ENCODE data around the gene DSTN. TPM values are rescaled to one million over a fixed set of nuclear protein-coding genes. Genes with fewer than 3 reads are reported as not detected.

Gene DSTN
- total and polyA plus RNA-seq, 12 donors, result 261 to 802 (median 546) TPM

GRCh38 chr20:17641520-17641964 lies 71.7 kb downstream of the DSTN start:
- Histone ChIP-seq H3K4me3 (no peak overlapping the region), H3K9me3 (no peaks in the 10 kb centered on the region), H3K4me1 (peaks cover 16 to 87% (median 53%) of the 10 kb centered on the region in 9 donors), H3K27me3 (no peaks in the 10 kb centered on the region), H3K36me3 (peaks cover 0 to 89% (median 5%) of the 10 kb centered on the region in 9 donors), H3K27ac (peak overlapping the region in 4 of 10 donors; percentile 11 to 76 (median 39))
- TF ChIP-seq CTCF (IDR thresholded peaks at IDR 0.05), result no peak
- ATAC-seq (peak in 1 of 8 donors; percentile 37), DNase-seq (no peak)
- intact Hi-C loops (cut with DNase I), result no loop called here
- 75 to 86% methylated on average over 18 of the region's 18 CpGs for WGBS, 2 donors

- H3K27ac ChIP-seq, result peak overlapping the region in 4 of 10 donors; percentile 11 to 76 (median 39)
- H3K9me3 ChIP-seq, result no peaks in the 10 kb centered on the region
- H3K36me3 ChIP-seq, result peaks cover 0 to 84% (median 5%) of the 10 kb centered on the region in 9 donors
- H3K27me3 ChIP-seq, result no peaks in the 10 kb centered on the region
- intact Hi-C loops (cut with DNase I), result no loop called here
- DNase-seq (no peak), ATAC-seq (peak in 3 of 8 donors; percentile 10 to 66 (median 18))
- no peak overlapping the region for H3K4me3 ChIP-seq
- 83 to 84% methylated on average over 11 of the region's 11 CpGs for WGBS, 2 donors
- H3K4me1 ChIP-seq, result peaks cover 16 to 87% (median 53%) of the 10 kb centered on the region in 9 donors
- TF ChIP-seq CTCF (IDR thresholded peaks at IDR 0.05), result no peak
Observed at GRCh38 chr20:17641993-17642392, 72.1 kb downstream of the DSTN start.

- Histone ChIP-seq H3K9me3 (no peaks in the 10 kb centered on the region), H3K36me3 (peaks cover 0 to 78% (median 5%) of the 10 kb centered on the region in 9 donors), H3K4me1 (peaks cover 18 to 87% (median 56%) of the 10 kb centered on the region in 9 donors), H3K27ac (peak overlapping the region in 5 of 10 donors; percentile 31 to 76 (median 68)), H3K4me3 (no peak overlapping the region), H3K27me3 (no peaks in the 10 kb centered on the region)
- DNase-seq (no peak), ATAC-seq (no peak)
- no peak for TF ChIP-seq CTCF (IDR thresholded peaks at IDR 0.05)
- intact Hi-C loops (cut with DNase I), result no loop called here
- WGBS, 2 donors, result 82 to 88% methylated on average over 19 of the region's 19 CpGs
Observed at GRCh38 chr20:17642404-17643269, 72.8 kb downstream of the DSTN start.

- peaks cover 0 to 68% (median 5%) of the 10 kb centered on the region in 9 donors for H3K36me3 ChIP-seq
- DNase-seq, result no peak
- H3K4me1 ChIP-seq, result peaks cover 18 to 89% (median 58%) of the 10 kb centered on the region in 9 donors
- WGBS, 2 donors, result 65 to 74% methylated on average over 10 of the region's 10 CpGs
- no peak overlapping the region for H3K4me3 ChIP-seq
- no peaks in the 10 kb centered on the region for H3K9me3 ChIP-seq
- peak overlapping the region in 9 of 10 donors; percentile 2 to 76 (median 41) for H3K27ac ChIP-seq
- TF ChIP-seq CTCF (IDR thresholded peaks at IDR 0.05), result no peak
- intact Hi-C loops (cut with DNase I), result no loop called here
- ATAC-seq, result peak in 7 of 8 donors; percentile 27 to 66 (median 44)
- no peaks in the 10 kb centered on the region for H3K27me3 ChIP-seq
Observed at GRCh38 chr20:17643531-17644188, 73.8 kb downstream of the DSTN start.
